Pulmonary artery endothelial cell (primary cell): ENCODE data around the gene HTRA3. TPM values are rescaled to one million over a fixed set of nuclear protein-coding genes. Genes with fewer than 3 reads are reported as not detected.
"Not testable (repeated sequence)": the region's sequence is repeated elsewhere in the genome, so short reads cannot be mapped to it uniquely, and the experiment has no call there.

ENCODE experiments used
- DNase-seq: peaks from one replicate; pipeline ENCODE4 v3.0.0-alpha.2; 2011; ENCODE audit warnings: low read depth, low spot score
- total RNA-seq: library from RNA; depleted of rRNA; stranded (reverse); fragments of >200 nt; gene quantifications from 2 replicates; pipeline ENCODE4 v1.2.3, GENCODE V29; 2014

The HTRA3 gene
- total RNA-seq, 1 donor from 2014 or later = 3.3 TPM

- no peak for DNase-seq
These were observed 55.2 kb downstream of the HTRA3 start for GRCh38 chr4:8324640-8325239.

GRCh38 chr4:8325291-8325973 is 55.9 kb downstream of the HTRA3 start:
- no peak for DNase-seq

GRCh38 chr4:8326206-8326605 is 56.7 kb downstream of the HTRA3 start:
- no peak for DNase-seq

GRCh38 chr4:8328456-8328855 is 58.9 kb downstream of the HTRA3 start:
- no peak for DNase-seq

GRCh38 chr4:8328866-8329559 is 59.5 kb downstream of the HTRA3 start:
- DNase-seq = no peak

- no peak for DNase-seq
These were observed 60.0 kb downstream of the HTRA3 start for GRCh38 chr4:8329560-8329858.

GRCh38 chr4:8329859-8330761 is 60.6 kb downstream of the HTRA3 start:
- DNase-seq = no peak

- DNase-seq = no peak
These were observed 61.4 kb downstream of the HTRA3 start for GRCh38 chr4:8330821-8331574.

GRCh38 chr4:8331575-8331955 is 62.0 kb downstream of the HTRA3 start:
- DNase-seq = no peak

- DNase-seq = no peak
These were observed 62.7 kb downstream of the HTRA3 start for GRCh38 chr4:8332038-8332857.

- no peak for DNase-seq
These were observed 63.4 kb downstream of the HTRA3 start for GRCh38 chr4:8332891-8333331.

GRCh38 chr4:8333726-8334460 is 64.3 kb downstream of the HTRA3 start:
- no peak for DNase-seq

GRCh38 chr4:8334786-8335460 is 65.4 kb downstream of the HTRA3 start:
- no peak for DNase-seq

GRCh38 chr4:8335848-8336247 is 66.3 kb downstream of the HTRA3 start:
- DNase-seq = no peak

GRCh38 chr4:8336412-8337075 is 67.0 kb downstream of the HTRA3 start:
- DNase-seq = no peak

GRCh38 chr4:8338351-8338961 is 68.9 kb downstream of the HTRA3 start:
- no peak for DNase-seq

- no peak for DNase-seq
These were observed 71.3 kb downstream of the HTRA3 start for GRCh38 chr4:8340781-8341241.

- DNase-seq = not testable (repeated sequence)
These were observed 71.7 kb downstream of the HTRA3 start for GRCh38 chr4:8341281-8341680.
